K562 (cell line): ENCODE results near the gene CAMK1D. TPM values are rescaled to one million over a fixed set of nuclear protein-coding genes. Genes with fewer than 3 reads are reported as not detected.

Source experiments
- ATAC-seq: fragments of 200-7000 bp; cut with Tn5 transposase; 3 replicates; pipeline ENCODE4 v1.9.1; 2020; ENCODE audit warnings: moderate library complexity
- BruUV-seq: library from RNA; stranded (reverse); fragments of 400-500 nt; replicated peaks from 2 replicates; lab custom pipeline; 2021; lab: Mats Ljungman, UMichigan
- CTCF ChIA-PET: fragments of 300-600 bp; formaldehyde crosslinking; extraction: SDS; loops from one replicate; lab custom pipeline; 2021; ENCODE audit warnings: low intra/inter-chr PET ratio; lab: Yijun Ruan, JAX
- POLR2A ChIA-PET: fragments of 300-600, 350-650 bp; sonication (Branson Sonifier 250); formaldehyde crosslinking; extraction: SDS; loops from one replicate; lab custom pipeline; 2021; ENCODE audit warnings: antibody characterized with exemption, inconsistent platforms; lab: Yijun Ruan, JAX
- DNase-seq, 4 experiments: peaks; one replicate each; pipeline versions ENCODE4 v3.0.0 to v3.0.0-alpha.2; 2011 to 2018; ENCODE audit warnings: low spot score in 3 of 4, mixed read lengths in 3 of 4; ENCODE audit errors: extremely low read depth in 1 of 4
- FAIRE-seq: peaks from 2 replicates; lab custom pipeline; 2011; peaks lifted over from hg19 to GRCh38; lab: Jason Lieb, UNC
- H2AFZ ChIP-seq: 2 replicates; pipeline ENCODE4 v1.6.0; 2011; ENCODE audit warnings: low read depth, low read length, control low read depth, inconsistent platforms
- H3K27ac ChIP-seq: fragments of 200-600 bp; 3 replicates; pipeline ENCODE4 v1.8.0; 2011; ENCODE audit warnings: low read depth, mild to moderate bottlenecking, control low read depth, inconsistent platforms, low read length, moderate library complexity, mixed read lengths; ENCODE audit errors: extremely low read depth
- H3K27me3 ChIP-seq, 2 experiments: fragments of 300-600 bp in 1 of 2; 2 replicates in 1 of 2; 3 replicates in 1 of 2; pipeline versions ENCODE4 v1.6.0 to v1.8.0; 2011; ENCODE audit warnings: inconsistent platforms in 2 of 2, low read length in 2 of 2, mild to moderate bottlenecking in 1 of 2, mixed read lengths in 1 of 2, moderate library complexity in 1 of 2; ENCODE audit not compliant: control insufficient read depth in 2 of 2, insufficient read depth in 2 of 2
- H3K36me3 ChIP-seq: fragments of 300-600 bp; 3 replicates; pipeline ENCODE4 v1.8.0; 2011; ENCODE audit warnings: mild to moderate bottlenecking, low read length, inconsistent platforms; ENCODE audit not compliant: control insufficient read depth, insufficient read depth
- H3K4me1 ChIP-seq, 2 experiments: fragments of 200-600 bp in 1 of 2; replicated peaks in 1 of 2; 2 replicates in 1 of 2; 3 replicates in 1 of 2; pipeline versions ENCODE4 v1.5.1 to v1.8.0; 2011; ENCODE audit warnings: inconsistent platforms in 2 of 2, low read length in 2 of 2, mild to moderate bottlenecking in 1 of 2, mixed read lengths in 1 of 2, moderate library complexity in 1 of 2; ENCODE audit not compliant: control insufficient read depth in 2 of 2, insufficient read depth in 2 of 2
- H3K4me2 ChIP-seq: 2 replicates; pipeline ENCODE4 v1.6.1; 2011; ENCODE audit warnings: low read length, control low read depth, inconsistent platforms, mixed read lengths; ENCODE audit not compliant: insufficient read depth
- H3K4me3 ChIP-seq: fragments of 200-600 bp; sonication (generic), shearing (Covaris generic); 2 replicates; pipeline ENCODE4 v1.5.1; 2016; ENCODE audit warnings: control low read depth, inconsistent platforms
- H3K79me2 ChIP-seq: fragments of 200-600 bp; 3 replicates; pipeline ENCODE4 v1.8.0; 2011; ENCODE audit warnings: low read length, inconsistent platforms; ENCODE audit not compliant: control insufficient read depth, insufficient read depth
- H3K9ac ChIP-seq, 2 experiments: 2 replicates each; pipeline versions ENCODE4 v1.6.0 to v1.6.1; 2011; ENCODE audit warnings: low read depth in 2 of 2, low read length in 2 of 2, control low read depth in 1 of 2, inconsistent platforms in 1 of 2, mild to moderate bottlenecking in 1 of 2, mixed read lengths in 1 of 2; ENCODE audit not compliant: insufficient read depth in 1 of 2
- H3K9me1 ChIP-seq: one replicate; pipeline ENCODE4 v1.6.0; 2011; ENCODE audit warnings: inconsistent platforms, mild to moderate bottlenecking, low read length, moderate library complexity; ENCODE audit not compliant: control insufficient read depth, insufficient read depth
- H3K9me3 ChIP-seq: replicated peaks from 2 replicates; pipeline ENCODE4 v1.5.1; 2011; ENCODE audit warnings: low read depth, low read length, inconsistent platforms; ENCODE audit not compliant: control insufficient read depth, insufficient read depth
- H4K20me1 ChIP-seq: replicated peaks from 2 replicates; pipeline ENCODE4 v1.6.1; 2011; ENCODE audit warnings: low read length, inconsistent platforms, mixed read lengths; ENCODE audit not compliant: control insufficient read depth, insufficient read depth
- ELK1 ChIP-seq: sonication (generic); formaldehyde crosslinking; IDR thresholded peaks from 2 replicates; pipeline ENCODE4 v1.8.1; 2022; ENCODE audit warnings: missing genetic modification reagents
- EZH2 ChIP-seq: IDR thresholded peaks from 2 replicates; pipeline ENCODE4 v1.6.1; 2012; ENCODE audit warnings: low read depth, mild to moderate bottlenecking, inconsistent platforms, low read length, borderline replicate concordance
- GTF2B ChIP-seq: IDR thresholded peaks from 2 replicates; pipeline ENCODE4 v1.6.1; 2011; ENCODE audit not compliant: insufficient read length; ENCODE audit errors: extremely low read depth
- HDAC1 ChIP-seq, 2 experiments: fragments of 450-650 bp; IDR thresholded peaks; 2 replicates each; pipeline ENCODE4 v1.6.1; 2016 to 2017; ENCODE audit warnings: inconsistent platforms in 1 of 2, mild to moderate bottlenecking in 1 of 2, moderate library complexity in 1 of 2
- HNRNPL ChIP-seq: fragments of 200-400 bp; formaldehyde crosslinking; IDR thresholded peaks from 2 replicates; pipeline ENCODE4 v1.6.1; 2017; ENCODE audit warnings: low read depth, mild to moderate bottlenecking, low read length
- KDM1A ChIP-seq, 2 experiments: fragments of 450-650 bp; IDR thresholded peaks; 2 replicates each; pipeline ENCODE4 v1.6.1; 2016; ENCODE audit warnings: mild to moderate bottlenecking in 2 of 2
- MCM3 ChIP-seq: fragments of 450-650 bp; IDR thresholded peaks from 2 replicates; pipeline ENCODE4 v1.6.1; 2016
- NR4A1 ChIP-seq, 2 experiments: fragments of 250-450 bp in 1 of 2; fragments of 450-650 bp in 1 of 2; sonication (Bioruptor Pico) in 1 of 2; IDR thresholded peaks; 2 replicates each; pipeline versions ENCODE4 v1.4.0 to v1.6.1; 2016 to 2020; ENCODE audit warnings: mild to moderate bottlenecking in 2 of 2, missing compliant biosample characterization in 1 of 2, missing genetic modification characterization in 1 of 2, moderate library complexity in 1 of 2
- SRSF1 ChIP-seq: fragments of 200-400 bp; formaldehyde crosslinking; IDR thresholded peaks from 2 replicates; pipeline ENCODE4 v1.6.1; 2017; ENCODE audit warnings: mild to moderate bottlenecking, low read depth, low read length, moderate library complexity
- XRCC3 ChIP-seq: fragments of 450-650 bp; IDR thresholded peaks from 2 replicates; pipeline ENCODE4 v1.6.1; 2017; ENCODE audit warnings: mild to moderate bottlenecking, moderate library complexity
- ZBTB1 ChIP-seq: sonication (generic); formaldehyde crosslinking; IDR thresholded peaks from 2 replicates; pipeline ENCODE4 v1.8.1; 2023; ENCODE audit warnings: missing genetic modification reagents, low read depth, mild to moderate bottlenecking, borderline replicate concordance
- ZBTB8A ChIP-seq: fragments of 450-650 bp; IDR thresholded peaks from 2 replicates; pipeline ENCODE4 v1.6.1; 2018; ENCODE audit warnings: mild to moderate bottlenecking, moderate library complexity; ENCODE audit not compliant: partially characterized antibody
- ZEB2 ChIP-seq: fragments of 450-650 bp; IDR thresholded peaks from 2 replicates; pipeline ENCODE4 v1.6.1; 2016
- ZFP30 ChIP-seq: fragments of 250-450 bp; sonication (Bioruptor Pico); IDR thresholded peaks from 2 replicates; pipeline ENCODE4 v1.8.0; 2022; ENCODE audit warnings: moderate library complexity, mild to moderate bottlenecking, inconsistent platforms, borderline replicate concordance
- ZNF24 ChIP-seq: fragments of 450-650 bp; IDR thresholded peaks from 2 replicates; pipeline ENCODE4 v1.6.1; 2016
- ZNF408 ChIP-seq: fragments of 250-450 bp; sonication (Bioruptor Pico); IDR thresholded peaks from 2 replicates; pipeline ENCODE4 v1.4.0; 2020; ENCODE audit warnings: low read depth, mild to moderate bottlenecking, moderate library complexity
- ZNF445 ChIP-seq: fragments of 250-450 bp; sonication (Bioruptor Pico); IDR thresholded peaks from 2 replicates; pipeline ENCODE4 v1.4.0; 2020; ENCODE audit warnings: low read depth, mild to moderate bottlenecking, moderate library complexity
- ZNF695 ChIP-seq: fragments of 450-650 bp; formaldehyde crosslinking; IDR thresholded peaks from 2 replicates; pipeline ENCODE4 v1.4.0; 2020; ENCODE audit warnings: mild to moderate bottlenecking, moderate library complexity
- WGBS: fragments of 100-300 bp; shearing (Covaris generic); methylation state at CpG from one replicate; pipeline ENCODE4 v1.1.6; 2016; ENCODE audit warnings: low coverage, mixed read lengths; ENCODE audit not compliant: insufficient coverage; ENCODE audit errors: missing lambda C conversion rate; 5-methylcytosine and 5-hydroxymethylcytosine counted together
- in situ Hi-C: fragments of 300-500 bp; cut with MboI; formaldehyde crosslinking; loops from 4 replicates; pipeline ENCODE4 v1.15.0; 2018; ENCODE audit warnings: inconsistent platforms, mixed read lengths
- intact Hi-C: fragments of 100-400 bp; cut with micrococcal nuclease; formaldehyde crosslinking; loops from 2 replicates; pipeline ENCODE4 v1.14.2; 2022
- polyA plus RNA-seq, 8 experiments: library from polyadenylated mRNA; depleted of rRNA in 4 of 8; stranded (reverse) in 5 of 8; unstranded in 3 of 8; fragments of >200 nt; fragmentation: Nextera tagmentation in 2 of 8; fragmentation: Illumina TruSeq in 1 of 8; extraction: Ambion mirVana in 2 of 8; extraction: Trizol in 1 of 8; gene quantifications; 2 replicates each; pipeline versions ENCODE4 v1.2.1 to v1.2.3, GENCODE V29; 2011 to 2014; ENCODE audit warnings: inconsistent platforms in 1 of 8, missing spikeins in 1 of 8
- total RNA-seq, 7 experiments: library from RNA; depleted of rRNA in 6 of 7; stranded (reverse); fragments of >200 nt in 6 of 7; fragmentation: Illumina TruSeq in 2 of 7; extraction: Trizol in 2 of 7; gene quantifications; 2 replicates each; pipeline versions ENCODE4 v1.2.1 to v1.2.3, GENCODE V29; 2011 to 2021; ENCODE audit warnings: low replicate concordance in 1 of 7

The CAMK1D gene
- total and polyA plus RNA-seq, 9 of the 15 experiments (the other 6 are each of a cell fraction or from before 2014, with no cell fraction given), result 0.12 to 0.24 (median 0.20) TPM; not detected in 5

GRCh38 chr10:12684784-12685183, 335.4 kb downstream of the CAMK1D start (continued):
- no peak for TF ChIP-seq ZBTB1
- TF ChIP-seq ELK1 (CRISPR knock-in tag), result no peak
- no peak for TF ChIP-seq ZNF24
- no peak for TF ChIP-seq HNRNPL

- Histone ChIP-seq H3K9me1 (no peaks in the 10 kb centered on the region), H3K9me3 (no peaks in the 10 kb centered on the region), H3K4me2 (no peak overlapping the region), H3K27me3 (peaks cover 24% of the 10 kb centered on the region in 2 experiments), H3K4me3 (no peak overlapping the region), H3K27ac (no peak overlapping the region), H2AFZ (no peak overlapping the region), H3K36me3 (no peaks in the 10 kb centered on the region), H3K9ac (no peak overlapping the region), H4K20me1 (no peaks in the 10 kb centered on the region), H3K4me1 (no peaks in the 10 kb centered on the region), H3K79me2 (no peaks in the 10 kb centered on the region)
- in situ Hi-C loops, result no loop called here
- no peak for FAIRE-seq
- BruUV-seq, result no TSS peak
- CTCF ChIA-PET, result no interaction called here
- DNase-seq, result no peak
- ATAC-seq, result no peak
- intact Hi-C loops, result no loop called here
- POLR2A ChIA-PET, result interaction anchor here (0.7 to 1.0 kb wide), 2 partner anchors 10 kb away, joined by 3 read pairs; no protein-coding TSS in a partner anchor
- 5% methylated on average over 11 of the region's 11 CpGs for WGBS
- TF ChIP-seq ZFP30 (CRISPR knock-in tag) (no peak), EZH2 (no peak), HDAC1 (IDR thresholded peaks at IDR 0.05) (no peak), ZNF695 (CRISPR knock-in tag) (no peak), ZEB2 (no peak), MCM3 (no peak), ZNF445 (CRISPR knock-in tag) (no peak), SRSF1 (no peak), KDM1A (IDR thresholded peaks at IDR 0.05) (no peak), NR4A1 (CRISPR knock-in tag; IDR thresholded peaks at IDR 0.05) (no peak), NR4A1 (tag; IDR thresholded peaks at IDR 0.05) (no peak), ZNF408 (CRISPR knock-in tag) (no peak), ZBTB8A (no peak), GTF2B (no peak), XRCC3 (no peak)
Measured at GRCh38 chr10:12685261-12686058, 336.1 kb downstream of the CAMK1D start.
